ENCODE results near the gene RPS19BP1.
A peak's percentile ranks its signal among the peaks of the same experiment; 100 is the strongest.
"Not testable (repeated sequence)": the region's sequence is repeated elsewhere in the genome, so short reads cannot be mapped to it uniquely, and the experiment has no call there.

Gene RPS19BP1

DNA sequence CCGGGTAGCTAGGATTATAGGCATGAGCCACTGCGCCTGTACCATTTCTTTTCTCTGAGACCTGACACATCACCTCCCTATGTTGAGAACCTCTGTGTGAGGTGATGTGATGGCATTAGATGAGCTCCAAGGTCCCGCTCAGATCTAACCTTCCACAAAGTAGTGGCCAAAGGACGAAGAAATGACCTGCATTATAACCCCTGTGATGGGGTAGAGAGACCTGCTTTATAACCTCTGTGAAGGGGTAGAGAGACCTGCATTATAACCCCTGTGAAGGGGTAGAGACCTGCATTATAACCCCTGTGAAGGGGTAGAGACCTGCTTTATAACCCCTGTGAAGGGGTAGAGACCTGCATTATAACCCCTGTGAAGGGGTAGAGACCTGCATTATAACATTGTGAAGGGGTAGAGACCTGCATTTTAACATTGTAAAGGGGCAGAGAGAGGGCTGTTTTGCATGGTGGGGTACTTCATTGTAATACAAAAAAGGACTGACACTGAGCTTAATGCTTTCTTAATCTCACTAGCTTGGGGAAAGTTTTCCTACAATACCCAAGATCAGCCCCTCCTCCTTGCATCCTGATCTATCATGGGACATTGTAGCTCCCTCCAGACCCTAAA lies 21.9 kb downstream of the RPS19BP1 start:
- DNase-seq, result no peak

DNA sequence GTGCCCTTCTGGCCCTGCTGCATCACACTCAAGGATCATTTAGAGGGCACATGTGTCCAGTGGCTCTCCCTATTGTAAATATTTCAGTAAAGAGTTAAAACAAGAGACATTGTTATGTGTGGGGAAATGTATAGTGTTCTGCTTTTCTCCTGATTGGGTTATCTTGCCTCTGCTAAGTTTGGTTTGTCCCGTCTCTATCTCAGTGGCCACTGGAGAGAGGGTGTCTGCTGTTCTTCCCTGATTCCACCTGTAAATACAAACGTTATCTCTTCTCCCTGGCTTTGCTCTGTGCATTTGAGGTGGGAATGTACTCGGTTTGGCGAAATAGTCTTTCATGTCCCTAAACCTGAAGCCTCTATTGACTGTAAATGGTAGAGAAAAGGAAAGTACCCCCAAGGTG lies 24.2 kb downstream of the RPS19BP1 start:
- no peak for DNase-seq

DNA sequence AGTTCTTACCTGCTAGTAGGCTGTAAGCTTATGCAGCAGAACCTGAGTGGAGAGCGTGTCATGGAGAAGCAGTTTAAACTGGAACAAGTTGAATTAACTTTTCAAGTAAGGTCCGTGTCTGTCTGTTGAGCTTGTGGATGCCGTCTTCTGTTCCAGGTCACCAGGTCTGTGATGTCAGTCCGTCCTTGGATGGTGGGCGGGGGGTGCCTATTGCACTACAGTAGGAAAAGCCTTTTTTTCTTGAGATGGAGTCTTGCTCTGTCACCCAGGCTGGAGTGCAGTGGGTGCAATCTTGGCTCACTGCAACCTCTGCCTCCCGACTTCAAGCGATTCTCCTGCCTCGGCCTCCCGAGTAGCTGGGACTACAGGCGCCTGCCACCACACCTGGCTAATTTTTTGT lies 25.5 kb downstream of the RPS19BP1 start:
- not testable (repeated sequence) for DNase-seq

DNA sequence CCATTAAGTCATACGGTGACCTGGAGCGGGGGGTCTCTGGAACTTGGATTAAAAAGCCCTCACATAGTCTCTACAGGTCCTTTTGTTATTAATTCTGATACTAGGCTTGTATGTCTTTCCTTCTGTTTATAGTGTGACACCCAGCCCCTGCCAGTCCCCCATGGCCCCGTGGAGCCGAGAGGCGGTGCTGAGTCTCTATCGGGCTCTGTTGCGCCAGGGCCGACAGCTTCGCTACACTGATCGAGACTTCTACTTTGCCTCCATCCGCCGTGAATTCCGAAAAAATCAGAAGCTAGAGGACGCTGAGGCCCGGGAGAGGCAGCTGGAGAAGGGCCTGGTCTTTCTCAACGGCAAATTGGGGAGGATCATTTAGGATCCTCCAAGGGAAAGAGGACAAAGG lies 28.5 kb downstream of the RPS19BP1 start:
- no peak for DNase-seq

DNA sequence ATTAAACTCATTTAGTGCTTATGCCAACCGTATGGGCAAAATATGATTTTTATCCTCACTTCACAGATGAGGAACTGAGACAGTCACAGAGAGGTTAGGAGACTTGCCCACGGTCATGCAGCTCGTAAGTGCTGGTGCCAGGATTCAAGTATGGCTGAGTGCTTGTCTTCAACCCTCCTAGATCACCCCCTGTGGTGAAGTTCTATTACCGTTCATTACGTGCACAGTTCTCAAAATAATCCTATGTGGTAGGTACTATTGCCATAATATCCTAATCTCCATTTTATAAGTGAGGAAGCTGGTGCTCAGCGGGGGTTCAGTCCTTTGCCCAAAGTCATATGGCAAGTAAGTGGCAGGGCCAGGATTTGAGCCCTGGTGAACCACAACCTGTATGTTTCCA lies 28.9 kb downstream of the RPS19BP1 start:
- DNase-seq, result no peak

DNA sequence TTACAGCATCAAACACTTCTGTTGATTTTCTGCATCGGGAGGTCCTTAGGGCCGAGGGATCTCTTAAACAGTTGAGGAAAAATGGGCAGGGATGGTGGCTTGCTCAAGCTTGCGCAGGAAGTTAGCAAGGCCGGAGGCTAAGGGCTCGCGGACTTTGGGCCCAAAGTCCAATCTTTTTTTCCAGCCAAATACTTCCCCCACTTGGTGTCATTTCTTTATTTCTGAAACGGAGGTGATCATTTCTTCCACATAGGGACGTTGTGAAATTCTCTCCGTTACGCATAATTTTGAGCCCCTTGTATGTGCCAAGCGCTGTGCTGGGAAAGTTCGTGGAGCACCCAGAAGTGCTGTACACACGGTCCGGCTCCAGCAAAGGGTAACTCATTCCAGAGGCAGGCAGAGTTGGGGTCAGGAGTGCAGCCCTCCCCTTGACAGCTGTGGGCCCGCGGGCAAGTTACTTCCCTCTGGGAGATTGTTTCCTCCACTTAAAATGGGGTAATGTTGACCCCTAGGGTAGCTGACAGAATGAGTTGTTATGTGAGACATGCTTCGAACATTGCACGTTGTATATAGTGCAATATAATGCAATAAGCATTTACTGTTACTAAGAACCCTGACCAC lies 29.6 kb downstream of the RPS19BP1 start:
- no peak for DNase-seq

DNA sequence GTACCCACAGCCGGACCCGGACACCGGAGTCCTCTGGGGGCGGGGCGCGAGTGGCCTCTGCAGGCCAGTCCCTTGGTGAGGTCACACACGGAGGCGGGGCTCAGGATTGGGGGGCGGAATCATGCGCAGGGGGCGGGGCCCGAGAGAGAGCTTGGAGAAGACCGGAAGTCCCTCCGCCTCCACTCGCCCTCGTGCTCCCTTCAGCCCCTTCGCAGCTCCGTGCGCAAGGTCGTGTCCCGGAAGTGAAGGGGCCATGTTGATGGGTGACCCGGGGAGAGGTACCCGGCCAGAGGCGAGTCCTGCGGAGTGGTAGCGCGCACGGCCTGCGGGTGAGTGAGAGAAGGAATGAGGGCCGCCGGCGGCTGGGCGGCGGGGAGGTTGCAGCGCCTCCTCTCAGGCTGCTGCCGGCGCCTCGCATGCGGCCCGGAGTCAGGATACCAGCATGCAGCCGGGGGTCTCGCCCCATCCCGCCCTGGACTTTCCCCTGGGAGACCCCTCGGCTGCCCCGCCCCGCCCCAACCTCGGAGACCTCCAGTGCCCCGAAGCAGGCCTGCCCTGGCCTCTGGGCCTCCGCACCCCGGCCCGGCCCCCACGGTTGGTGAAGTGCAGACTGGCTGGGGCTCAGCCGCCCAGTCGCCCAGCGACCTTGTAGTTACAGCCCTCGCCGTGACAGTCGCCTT lies 30.3 kb downstream of the RPS19BP1 start, which contains the start of gene MIEF1:
Gene MIEF1 (plus strand): TSS at position 182 of the 680 bp plus-strand sequence. CDS start 9,005 bp downstream, outside the sequence.
- DNase-seq, result peak; percentile 76

DNA sequence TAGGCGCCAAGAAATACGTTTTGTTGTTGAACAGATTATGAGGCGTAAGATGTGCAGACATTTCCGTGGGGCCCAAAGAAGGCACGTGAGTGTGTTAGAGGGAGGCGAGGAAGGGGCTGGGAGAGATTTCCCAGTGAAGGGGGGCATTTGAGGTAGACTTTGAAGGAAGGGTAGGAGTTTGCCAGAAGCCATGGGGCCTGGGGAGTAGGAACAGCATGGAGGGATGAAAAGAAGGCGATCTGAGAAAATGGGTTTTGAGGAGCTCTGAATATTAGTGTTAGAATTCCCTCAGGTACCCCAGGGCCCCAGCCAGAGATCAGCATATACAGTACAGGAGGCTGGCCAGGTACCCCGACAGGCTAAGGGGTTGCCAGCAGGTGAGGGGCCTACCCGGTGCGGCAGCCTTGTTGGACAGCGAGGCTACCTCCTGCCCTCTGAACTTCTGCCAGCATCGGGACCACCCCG lies 30.9 kb downstream of the RPS19BP1 start:
- DNase-seq, result no peak

DNA sequence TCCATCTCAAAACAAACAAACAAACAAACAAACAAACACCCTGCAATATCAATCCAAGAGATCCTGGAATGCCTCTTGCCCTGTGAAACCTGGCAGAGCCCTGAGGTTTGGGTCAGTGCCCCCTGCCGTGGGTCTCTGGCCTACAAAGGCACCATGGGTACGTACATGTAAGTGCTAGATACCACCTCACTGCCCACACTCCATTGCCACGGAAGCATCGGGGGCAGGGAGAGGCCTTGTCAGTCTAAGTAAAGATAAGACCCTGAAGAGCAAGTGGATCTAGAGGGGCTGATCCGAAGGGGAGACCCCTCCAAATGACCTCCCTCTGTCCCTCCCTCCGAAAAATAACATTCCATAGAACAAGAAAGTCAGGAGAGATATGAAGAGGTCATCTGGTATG lies 32.4 kb downstream of the RPS19BP1 start:
- DNase-seq, result no peak

DNA sequence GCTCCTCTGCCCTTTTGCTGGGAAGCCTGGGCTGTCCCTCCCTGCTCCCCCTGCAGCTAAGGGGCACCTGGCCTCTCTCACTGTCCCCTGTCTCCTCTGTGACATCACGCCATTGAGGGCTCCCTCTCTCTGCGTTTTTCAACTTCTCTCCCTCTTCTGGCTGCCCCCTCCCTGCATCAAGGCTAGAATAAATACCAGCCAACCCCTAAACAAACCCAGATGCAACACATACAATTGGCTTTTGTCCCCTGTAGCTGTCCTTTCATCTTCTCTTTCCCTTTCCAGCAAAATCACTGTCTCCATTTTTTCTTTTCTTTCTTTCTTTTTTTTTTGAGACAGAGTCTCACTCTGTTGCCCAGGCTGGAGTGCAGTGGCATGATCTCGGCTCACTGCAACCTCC lies 33.7 kb downstream of the RPS19BP1 start:
- DNase-seq, result no peak

DNA sequence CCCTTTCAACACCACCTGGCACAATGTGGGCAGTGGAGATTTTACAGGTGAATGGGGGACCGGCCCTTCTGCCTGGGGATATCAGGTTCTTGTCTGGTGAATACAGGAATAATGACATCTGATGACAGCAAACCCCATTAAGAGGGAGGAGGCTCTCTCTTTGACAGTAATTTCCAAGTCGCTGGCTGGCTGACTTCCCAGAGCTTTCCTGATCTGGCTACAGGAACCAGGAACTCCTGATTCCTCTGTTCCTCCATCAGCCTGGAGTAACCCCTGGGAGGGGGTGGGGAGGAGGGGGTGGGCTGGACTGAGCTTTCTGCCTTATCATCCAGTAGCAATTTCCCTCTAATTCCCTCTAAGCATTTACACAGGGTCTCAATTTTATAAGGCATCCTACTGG lies 34.2 kb downstream of the RPS19BP1 start:
- DNase-seq, result no peak

DNA sequence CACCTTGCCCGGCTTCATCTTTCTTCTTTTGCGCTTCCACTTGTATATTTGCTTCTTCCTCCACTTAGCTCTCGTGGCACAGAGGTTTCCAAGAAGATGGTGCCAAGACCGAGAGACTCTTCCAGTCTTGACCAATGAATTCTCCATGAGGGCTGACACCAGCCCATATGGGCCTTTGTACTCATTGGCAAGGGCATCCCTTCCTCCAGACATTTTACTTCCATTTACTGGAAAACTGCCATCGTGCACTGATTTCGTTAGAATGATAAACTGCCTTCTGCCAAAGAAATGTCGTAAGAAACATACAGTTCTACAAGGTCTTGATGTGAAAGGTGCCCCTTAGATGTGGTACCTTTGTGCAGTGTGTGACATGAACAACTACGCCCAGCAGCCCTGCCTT lies 35.1 kb downstream of the RPS19BP1 start:
- no peak for DNase-seq

DNA sequence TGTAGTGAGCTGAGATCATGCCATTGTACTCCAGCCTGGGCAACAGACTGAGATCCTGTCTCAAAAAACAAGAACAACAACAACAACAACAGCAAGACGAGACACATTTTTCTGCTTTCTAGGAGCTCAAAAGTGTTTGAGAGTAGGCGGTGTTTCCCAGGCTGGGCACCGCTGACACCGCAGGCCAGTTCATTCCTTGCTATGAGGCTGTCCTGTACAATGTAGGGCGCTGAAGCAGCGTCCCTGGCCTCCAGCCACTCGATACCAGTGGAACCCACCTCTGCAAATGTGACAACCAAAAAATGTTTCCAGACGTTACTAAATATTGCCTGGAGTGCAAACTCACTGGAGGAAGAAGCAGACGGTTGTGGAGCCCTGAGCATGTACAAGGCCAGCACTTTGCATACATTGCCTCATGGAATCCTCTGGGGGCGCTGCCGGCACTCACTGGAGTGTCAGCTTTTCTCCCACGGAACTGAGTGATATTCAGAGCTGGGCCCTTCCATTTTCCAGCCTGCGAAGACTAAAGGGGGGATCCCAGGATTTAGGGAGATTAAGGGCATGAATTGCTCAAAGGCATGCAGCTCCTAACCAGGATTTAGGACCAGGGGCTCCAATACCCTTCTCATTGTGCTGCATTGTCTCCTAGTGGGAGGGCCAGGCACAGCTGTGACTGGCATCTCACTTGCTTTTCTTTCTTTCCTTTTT lies 36.3 kb downstream of the RPS19BP1 start:
- no peak for DNase-seq

DNA sequence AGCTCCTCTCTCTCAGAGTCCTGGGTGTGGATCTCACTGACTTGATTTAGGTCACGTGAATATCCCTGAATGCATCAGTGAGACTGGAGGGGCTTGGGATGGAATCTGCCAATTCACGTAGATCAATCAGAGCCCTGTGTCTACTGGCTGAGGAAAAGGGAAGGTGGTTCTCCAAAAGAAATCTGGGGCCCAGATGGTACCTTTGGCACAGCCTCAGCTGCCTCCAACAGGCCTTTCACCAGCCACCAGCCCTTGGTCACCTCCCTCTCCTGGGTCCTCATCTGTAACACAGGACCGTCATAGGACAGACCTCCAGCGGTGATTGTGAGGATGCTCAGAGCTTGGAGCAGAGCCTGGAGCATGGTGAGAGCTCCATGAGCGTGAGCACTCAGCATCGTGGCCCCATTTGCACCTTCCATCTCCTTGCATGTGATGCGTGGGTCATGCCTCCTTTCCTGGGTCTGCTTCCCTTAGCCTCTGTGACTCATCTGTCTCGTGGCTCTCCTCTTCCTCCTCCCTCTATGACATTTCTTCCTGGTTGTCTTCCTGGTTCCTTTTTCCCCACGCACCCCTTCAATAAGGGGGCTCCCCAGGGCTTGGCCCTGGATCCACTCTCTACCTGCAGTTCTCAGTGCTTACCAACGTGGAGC lies 38.0 kb downstream of the RPS19BP1 start:
- no peak for DNase-seq

DNA sequence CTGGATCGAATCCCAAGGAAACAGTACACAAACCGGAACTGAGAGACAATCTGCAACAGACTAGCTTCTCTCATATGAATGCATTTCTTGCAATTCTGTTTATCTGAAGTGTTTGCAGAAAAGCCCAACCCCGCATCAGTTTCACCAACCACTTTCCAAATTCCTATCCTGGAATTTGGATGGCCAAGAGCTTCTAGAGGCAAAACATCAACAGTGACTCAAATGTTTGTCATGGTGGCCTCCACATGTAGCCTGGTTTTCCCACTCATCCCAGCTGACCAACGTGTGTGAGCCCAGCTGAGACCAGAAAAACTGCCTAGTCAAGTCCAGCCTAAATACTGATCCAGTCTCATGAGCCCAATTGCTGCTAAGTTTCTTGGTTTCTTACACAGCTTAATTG lies 38.8 kb downstream of the RPS19BP1 start:
- no peak for DNase-seq

DNA sequence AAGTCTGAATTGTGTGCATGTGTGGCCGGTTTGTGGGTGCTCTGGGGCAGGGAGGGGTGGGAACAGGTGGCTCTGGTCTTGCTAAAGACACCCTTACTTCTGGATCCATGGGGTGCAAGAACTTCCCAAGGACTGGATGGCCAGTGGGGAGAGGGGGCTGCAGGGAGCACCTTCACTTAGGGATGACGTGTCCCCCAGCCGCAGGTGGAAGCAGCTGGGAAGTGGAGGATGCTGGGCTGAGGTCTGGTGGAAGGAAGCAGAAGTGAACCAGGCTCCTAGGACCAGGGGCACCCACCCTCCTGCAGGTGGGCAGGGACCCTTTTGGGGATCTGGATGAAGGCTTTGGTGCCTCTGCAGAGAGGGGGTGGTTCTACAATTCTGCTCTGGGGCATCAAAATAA lies 40.4 kb downstream of the RPS19BP1 start:
- no peak for DNase-seq

DNA sequence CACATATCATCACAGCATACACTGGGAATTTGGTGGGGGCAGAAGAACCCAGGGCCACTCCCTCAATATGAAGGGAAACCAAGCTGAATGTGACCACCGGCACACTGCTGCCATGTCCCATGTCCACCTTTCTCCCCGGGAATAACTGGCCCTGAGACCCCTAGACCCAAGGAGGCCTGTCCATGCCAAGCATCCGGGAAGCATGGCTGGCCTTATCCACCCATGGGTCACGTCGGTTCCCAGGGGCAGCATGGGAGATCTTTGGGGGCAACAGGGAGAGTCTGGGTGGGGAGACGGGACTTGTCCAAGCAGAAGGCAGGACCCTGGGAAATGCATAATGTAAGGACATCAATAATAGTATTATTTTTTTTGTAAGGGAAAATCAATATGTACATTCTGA lies 40.9 kb downstream of the RPS19BP1 start:
- DNase-seq, result no peak

DNA sequence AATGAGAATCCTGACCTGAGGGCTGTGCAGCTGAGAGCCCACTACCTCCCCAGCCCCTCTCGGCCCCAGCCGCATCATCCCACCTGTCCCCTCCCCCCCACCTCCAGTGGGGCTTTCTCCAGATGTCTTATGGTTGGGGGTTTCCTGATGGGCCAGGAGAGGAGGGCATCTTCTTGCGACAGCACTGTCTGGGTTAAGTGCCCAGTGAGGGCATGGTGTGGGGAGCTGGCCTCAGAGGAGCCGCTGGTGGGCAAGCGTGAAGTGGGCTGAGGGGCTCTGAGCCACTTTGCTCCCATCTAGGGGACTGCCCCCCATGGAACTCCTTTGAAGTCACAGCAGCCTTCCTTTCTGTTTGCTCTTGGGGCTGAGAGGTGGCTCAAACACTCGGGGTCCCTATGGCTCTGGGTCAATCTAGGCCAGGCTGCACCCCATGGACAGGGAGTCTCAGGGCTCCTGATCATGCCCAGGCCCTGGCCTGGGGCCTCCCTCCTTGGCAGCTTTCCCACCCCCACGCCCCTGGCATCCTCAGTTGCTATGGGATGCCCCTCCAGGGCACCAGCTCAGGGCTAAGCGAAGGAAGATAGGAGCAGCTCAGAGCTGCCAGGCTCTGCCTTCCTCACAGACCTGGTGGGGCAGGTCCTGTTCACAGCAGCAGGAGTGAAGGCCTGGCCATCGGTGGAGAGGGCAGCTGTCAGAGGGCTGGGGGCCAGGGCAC lies 41.4 kb downstream of the RPS19BP1 start:
- no peak for DNase-seq

DNA sequence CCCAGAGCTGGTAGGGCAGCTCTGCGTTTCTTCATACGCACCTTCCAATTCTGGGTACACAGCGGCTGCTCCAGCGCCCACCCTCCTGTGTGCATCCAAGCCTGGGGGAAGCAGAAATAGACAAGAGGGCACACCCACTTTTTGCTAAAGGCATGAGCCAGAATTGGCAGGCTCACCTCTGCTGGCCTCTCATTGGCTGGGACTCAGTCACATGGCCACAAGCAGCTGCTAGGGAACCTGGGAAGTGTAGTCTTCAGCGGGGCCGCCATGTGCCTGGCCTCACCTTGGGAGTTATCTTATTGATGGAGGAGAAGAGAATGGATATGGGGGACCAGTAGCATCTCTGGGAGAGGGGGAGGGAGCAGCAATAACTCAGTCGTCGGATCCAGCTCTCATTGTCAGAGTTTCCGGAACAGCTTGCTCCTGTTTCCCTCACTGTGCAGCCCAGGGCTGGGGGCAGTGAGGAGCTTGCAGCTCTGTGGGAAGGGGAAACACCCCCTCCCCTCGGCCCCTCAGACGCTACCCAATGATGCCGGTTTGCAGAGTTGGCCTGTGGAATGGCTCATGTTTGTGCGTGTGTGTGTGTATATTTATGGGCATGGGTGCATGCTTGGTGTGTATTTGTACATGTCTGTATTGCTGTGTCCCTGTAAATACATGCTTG lies 42.3 kb downstream of the RPS19BP1 start:
- peak; percentile 23 for DNase-seq

DNA sequence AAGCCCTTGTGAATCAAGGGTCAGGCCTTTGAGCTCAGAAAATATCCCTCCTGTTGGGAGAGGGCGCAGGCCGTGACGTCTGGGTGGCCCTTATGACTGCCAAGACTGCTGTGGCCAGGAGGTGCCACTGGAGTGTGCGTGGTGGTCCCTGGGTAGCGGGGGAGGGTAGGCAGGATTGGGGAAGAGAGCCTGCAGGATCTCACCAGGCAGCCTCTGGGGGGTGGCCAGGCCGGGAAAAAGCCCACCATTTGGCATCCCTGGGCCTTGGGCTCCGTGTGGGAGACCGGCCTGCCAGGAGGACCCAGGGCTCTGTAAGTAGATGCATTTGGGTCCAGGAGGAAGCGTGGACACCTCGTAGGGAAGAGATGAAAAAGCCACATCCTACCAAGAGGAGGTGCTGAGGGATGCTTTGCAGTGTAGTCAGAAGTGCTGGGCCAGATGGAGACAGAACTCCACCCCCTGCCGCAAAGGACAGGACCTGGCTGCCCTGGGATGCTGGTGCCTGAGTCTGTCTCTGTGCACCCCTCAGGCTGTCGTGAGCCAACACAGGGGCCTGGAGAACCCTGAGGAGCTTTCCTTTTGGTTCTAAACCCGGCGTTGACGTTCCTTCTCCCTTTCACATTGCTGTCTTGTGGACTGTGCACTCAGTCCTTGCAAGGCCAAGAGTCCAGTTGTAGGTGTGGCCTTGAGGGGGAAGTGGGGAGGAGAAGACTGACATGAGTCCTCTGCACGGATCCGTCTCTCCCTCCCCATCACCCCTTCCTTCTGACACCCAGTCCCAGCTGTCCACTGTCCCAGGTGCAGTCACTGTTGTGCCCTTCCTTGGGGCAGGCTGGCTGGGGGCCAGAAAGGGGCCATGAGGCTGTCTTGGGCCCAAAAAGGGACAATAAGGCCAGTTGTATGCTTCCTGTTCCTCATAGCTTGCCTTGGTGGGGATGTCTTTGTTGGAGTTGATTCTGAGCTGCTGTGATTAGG lies 43.2 kb downstream of the RPS19BP1 start:
- no peak for DNase-seq
